ENCODE results near the gene KRT6C.
"Not testable (repeated sequence)": the region's sequence is repeated elsewhere in the genome, so short reads cannot be mapped to it uniquely, and the experiment has no call there.

KRT6C gene

GRCh38 chr12:52499806-52500560 lies 26.4 kb upstream of the KRT6C start:
- no peak for DNase-seq

- DNase-seq, result no peak
These were observed 25.3 kb upstream of the KRT6C start for GRCh38 chr12:52498946-52499345.

GRCh38 chr12:52497975-52498374 lies 24.4 kb upstream of the KRT6C start:
- no peak for DNase-seq

- no peak for DNase-seq
These were observed 23.0 kb upstream of the KRT6C start for GRCh38 chr12:52496590-52497071.

GRCh38 chr12:52496054-52496453 lies 22.4 kb upstream of the KRT6C start:
- no peak for DNase-seq

GRCh38 chr12:52495389-52495788 lies 21.8 kb upstream of the KRT6C start:
- DNase-seq, result no peak

- DNase-seq, result no peak
These were observed 20.9 kb upstream of the KRT6C start for GRCh38 chr12:52494518-52494917.

- DNase-seq, result no peak
These were observed 20.5 kb upstream of the KRT6C start for GRCh38 chr12:52494100-52494499.

GRCh38 chr12:52493172-52493571 lies 19.6 kb upstream of the KRT6C start, which contains the start of gene KRT6A:
Gene KRT6A (minus strand): TSS chr12:52493257. CDS start chr12:52493188, 69 bp downstream.
- DNase-seq, result no peak

- DNase-seq, result not testable (repeated sequence)
These were observed 18.8 kb upstream of the KRT6C start for GRCh38 chr12:52492405-52492804.

GRCh38 chr12:52491495-52491894 lies 17.9 kb upstream of the KRT6C start:
- DNase-seq, result not testable (repeated sequence)

- no peak for DNase-seq
These were observed 15.1 kb upstream of the KRT6C start for GRCh38 chr12:52488736-52489135.

GRCh38 chr12:52487744-52488443 lies 14.3 kb upstream of the KRT6C start:
- not testable (repeated sequence) for DNase-seq

GRCh38 chr12:52487211-52487610 lies 13.6 kb upstream of the KRT6C start:
- DNase-seq, result no peak

GRCh38 chr12:52486166-52487105 lies 12.8 kb upstream of the KRT6C start:
- DNase-seq, result no peak

GRCh38 chr12:52480073-52480472 lies 6.5 kb upstream of the KRT6C start:
- no peak for DNase-seq

GRCh38 chr12:52477651-52478050 lies 4.0 kb upstream of the KRT6C start:
- no peak for DNase-seq

GRCh38 chr12:52474212-52474611 lies 607 bp upstream of the KRT6C start:
- no peak for DNase-seq

GRCh38 chr12:52469853-52470252 lies 3.8 kb downstream of the KRT6C start:
- DNase-seq, result no peak

- no peak for DNase-seq
These were observed 8.7 kb downstream of the KRT6C start for GRCh38 chr12:52464897-52465296.

GRCh38 chr12:52461693-52462092 lies 11.9 kb downstream of the KRT6C start:
- no peak for DNase-seq

GRCh38 chr12:52458861-52459260 lies 14.7 kb downstream of the KRT6C start:
- DNase-seq, result no peak

GRCh38 chr12:52455821-52456220 lies 17.8 kb downstream of the KRT6C start:
- DNase-seq, result no peak
